DMS79 treated with DMSO at 0.1 percent for 48 hours (cell line): ENCODE results near the gene STAT5A.
"Not testable (repeated sequence)": the region's sequence is repeated elsewhere in the genome, so short reads cannot be mapped to it uniquely, and the experiment has no call there.

Experiments used
- DNase-seq: peaks from one replicate; lab custom pipeline; 2025; lab: John Stamatoyannopoulos, UW

The STAT5A gene

DNA sequence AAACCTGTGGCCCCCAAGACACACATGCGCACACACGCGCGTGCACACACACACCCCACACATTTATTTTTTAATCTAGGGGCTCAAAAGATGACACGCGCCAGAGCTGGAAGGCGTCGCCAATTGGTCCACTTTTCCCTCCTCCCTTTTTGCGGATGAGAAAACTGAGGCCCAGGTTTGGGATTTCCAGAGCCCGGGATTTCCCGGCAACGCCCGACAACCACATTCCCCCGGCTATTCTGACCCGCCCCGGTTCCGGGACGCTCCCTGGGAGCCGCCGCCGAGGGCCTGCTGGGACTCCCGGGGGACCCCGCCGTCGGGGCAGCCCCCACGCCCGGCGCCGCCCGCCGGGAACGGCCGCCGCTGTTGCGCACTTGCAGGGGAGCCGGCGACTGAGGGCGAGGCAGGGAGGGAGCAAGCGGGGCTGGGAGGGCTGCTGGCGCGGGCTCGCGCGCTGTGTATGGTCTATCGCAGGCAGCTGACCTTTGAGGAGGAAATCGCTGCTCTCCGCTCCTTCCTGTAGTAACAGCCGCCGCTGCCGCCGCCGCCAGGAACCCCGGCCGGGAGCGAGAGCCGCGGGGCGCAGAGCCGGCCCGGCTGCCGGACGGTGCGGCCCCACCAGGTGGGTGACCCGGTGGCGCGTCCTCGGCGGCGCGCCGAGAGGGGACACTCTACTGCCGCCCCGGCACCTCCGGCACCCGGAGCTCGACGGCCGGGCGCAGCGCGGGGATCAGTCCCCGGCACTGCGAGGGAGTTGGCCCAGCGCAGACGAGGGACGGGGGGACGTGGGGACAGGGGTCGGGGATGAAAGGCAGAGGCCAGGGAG is at the start of gene STAT5A:
STAT5A (plus strand) TSS at position 522 of the 826 bp plus-strand sequence. CDS start 914 bp downstream, outside the sequence.
- peak; percentile 42 for DNase-seq

DNA sequence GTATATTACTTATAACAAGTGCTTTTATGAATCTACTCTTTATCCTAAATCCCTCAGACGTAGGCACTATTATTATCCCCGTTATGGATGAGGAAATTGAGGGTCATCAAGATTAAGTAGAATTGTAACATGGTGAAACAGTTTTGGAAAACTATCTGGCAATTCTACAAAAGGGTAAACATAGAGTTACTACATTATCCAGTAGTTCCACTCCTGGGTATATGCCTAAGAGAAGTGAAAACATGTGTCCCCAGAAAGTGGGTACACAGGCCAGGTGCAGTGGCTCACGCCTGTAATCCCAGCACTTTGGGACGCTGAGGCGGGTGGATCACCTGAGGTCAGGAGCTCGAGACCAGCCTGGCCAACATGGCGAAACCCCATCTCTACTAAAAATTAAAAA is 48.7 kb upstream of the STAT5A start:
- DNase-seq, result not testable (repeated sequence)

DNA sequence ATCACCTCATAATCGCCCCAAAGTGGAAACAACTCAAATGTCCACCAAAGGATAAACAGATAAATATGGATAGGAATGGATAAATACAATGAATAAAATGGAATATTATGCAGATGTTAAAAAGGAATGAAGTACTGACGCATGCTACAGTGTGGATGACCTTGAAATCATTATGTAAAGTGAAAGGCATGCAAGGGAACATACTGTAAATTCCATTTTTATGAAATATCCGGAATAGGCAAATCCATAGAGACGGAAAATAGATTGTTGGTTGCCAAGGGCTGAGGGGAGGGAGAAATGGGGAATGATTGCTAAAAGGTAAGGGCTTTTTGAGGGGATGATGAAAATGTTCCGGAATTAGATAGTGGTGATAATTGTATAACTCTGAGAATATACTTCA is 48.1 kb upstream of the STAT5A start:
- DNase-seq, result no peak

- not testable (repeated sequence) for DNase-seq
These were observed 47.4 kb upstream of the STAT5A start for GRCh38 chr17:42240863-42241262.

DNA sequence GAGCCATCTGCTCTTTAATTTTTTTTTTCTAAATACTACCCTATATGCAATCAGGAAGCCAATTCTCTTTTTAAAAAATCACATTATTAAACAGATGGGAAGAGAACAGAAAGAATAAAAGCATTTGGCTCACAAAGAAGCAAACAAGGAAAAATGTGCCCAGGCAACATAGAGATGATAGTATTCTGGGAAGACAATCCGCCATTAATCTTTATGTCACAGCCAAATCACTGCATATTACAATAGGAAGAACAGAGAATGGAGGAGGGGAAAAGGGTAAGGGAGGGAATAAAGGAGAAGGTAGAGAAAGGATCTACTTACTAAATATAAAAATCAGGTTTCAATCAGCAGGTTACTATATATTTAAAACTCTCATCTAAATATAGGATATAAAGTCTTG is 46.4 kb upstream of the STAT5A start:
- no peak for DNase-seq

GRCh38 chr17:42243493-42243982 is 44.8 kb upstream of the STAT5A start:
- no peak for DNase-seq

GRCh38 chr17:42244116-42244515 is 44.2 kb upstream of the STAT5A start:
- not testable (repeated sequence) for DNase-seq

DNA sequence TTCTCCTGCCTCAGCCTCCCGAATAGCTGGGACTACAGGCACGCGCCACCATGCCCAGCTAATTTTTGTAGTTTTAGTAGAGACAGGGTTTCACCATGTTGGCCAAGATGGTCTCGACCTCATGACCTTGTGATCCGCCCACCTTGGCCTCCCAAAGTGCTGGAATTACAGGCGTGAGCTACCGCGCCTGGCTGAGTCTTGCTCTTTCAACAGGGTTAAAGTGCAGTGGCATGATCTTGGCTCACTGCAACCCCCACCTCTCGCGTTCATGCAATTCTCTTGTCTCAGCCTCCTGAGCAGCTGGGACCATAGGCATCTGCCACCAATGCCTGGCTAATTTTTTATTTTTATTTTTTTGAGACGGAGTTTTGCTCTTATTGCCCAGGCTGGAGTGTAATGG is 43.1 kb upstream of the STAT5A start:
- DNase-seq, result not testable (repeated sequence)

DNA sequence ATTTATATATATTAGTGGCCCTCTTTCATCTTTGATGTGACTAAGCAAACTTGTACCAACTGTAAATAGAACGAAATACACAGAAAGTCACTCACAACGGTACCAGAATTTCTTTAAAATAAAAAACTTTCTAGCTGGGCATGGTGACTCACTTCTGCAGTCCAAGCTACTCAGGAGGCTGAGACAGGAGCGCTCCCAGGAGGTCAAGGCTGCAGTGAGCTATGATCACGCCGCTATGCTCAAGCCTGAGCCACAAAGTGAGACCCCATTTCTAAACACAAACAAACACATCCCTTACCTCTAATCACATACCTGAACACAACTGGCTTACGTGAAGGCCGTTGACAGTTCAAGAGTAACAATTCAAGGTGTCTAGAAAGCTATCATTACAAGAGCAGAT is 41.8 kb upstream of the STAT5A start:
- DNase-seq, result no peak

GRCh38 chr17:42247734-42248133 is 40.6 kb upstream of the STAT5A start:
- no peak for DNase-seq

GRCh38 chr17:42248351-42249179 is 39.7 kb upstream of the STAT5A start:
- DNase-seq, result no peak

DNA sequence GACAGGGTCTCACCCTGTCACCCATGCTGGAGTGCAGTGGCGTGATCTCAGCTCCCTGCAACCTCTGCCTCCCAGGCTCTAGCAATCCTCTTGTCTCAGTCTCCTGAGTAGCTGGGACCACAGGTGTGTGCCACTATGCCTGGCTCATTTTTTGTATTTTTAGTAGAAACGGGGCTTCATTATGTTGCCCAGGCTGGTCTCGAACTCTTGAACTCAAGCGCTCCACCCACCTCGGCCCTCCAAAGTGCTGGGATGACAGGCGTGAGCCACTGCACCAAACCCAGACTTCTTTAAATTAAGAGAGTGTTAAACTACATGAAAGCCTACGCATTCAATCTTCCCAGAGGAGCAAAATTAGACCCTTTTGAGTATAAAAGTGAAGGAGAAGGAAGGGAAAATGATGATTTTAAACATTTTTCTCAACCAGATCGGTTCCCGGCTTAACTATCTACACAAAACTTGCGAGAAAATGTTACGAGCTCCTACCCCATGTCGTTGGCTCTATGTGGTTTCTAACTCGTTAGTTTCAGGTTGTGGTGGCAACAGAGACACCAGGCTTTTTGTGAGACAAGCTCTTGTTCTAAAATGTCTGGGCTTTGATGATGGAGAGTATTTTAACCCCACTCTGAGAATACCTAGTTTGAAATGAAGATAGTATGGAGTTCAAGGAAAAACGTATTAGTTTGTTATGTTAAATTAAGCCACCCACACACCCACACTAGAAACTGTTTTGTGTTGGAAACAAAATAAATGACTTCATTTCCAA is 38.4 kb upstream of the STAT5A start:
- DNase-seq, result no peak

- no peak for DNase-seq
These were observed 37.2 kb upstream of the STAT5A start for GRCh38 chr17:42251115-42251514.

GRCh38 chr17:42252597-42253550 is 35.4 kb upstream of the STAT5A start:
- DNase-seq, result no peak

- no peak for DNase-seq
These were observed 34.7 kb upstream of the STAT5A start for GRCh38 chr17:42253578-42253977.

DNA sequence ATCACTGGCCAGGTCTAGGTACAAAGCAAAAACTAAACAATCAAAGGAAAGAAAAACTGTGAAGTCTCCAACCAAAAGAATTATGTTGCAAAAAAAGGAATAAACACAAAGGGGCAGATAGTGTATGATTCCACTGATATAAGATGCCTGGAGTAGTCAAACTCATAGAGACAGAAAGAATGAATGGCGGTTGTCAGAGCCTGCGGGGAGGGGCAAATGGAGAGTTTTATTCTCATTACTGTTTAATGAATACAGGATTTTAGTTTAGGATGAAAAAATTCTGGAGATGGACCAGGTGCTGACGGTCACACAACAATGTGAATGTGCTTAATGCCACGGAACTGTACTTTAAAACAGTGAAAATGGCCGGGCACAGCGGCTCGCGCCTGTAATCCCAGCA is 32.9 kb upstream of the STAT5A start:
- no peak for DNase-seq

DNA sequence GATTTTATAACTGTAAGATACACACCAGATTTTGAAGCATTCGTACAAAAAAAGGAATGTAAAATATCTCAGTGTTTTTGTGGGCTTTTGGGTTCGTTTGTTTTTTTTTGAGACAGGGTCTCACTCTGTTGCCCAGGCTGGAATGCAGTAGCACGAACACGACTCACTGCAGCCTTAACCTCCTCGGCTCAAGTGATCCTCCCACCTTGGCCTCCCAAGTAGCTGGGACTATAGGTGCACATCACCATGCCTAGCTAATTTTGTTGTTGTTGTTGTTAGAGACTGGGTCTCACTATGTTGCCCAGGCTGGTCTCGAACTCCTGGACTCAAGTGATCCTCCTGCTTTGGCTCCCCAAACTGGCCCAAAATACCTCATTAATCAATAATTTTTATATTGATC is 28.0 kb upstream of the STAT5A start:
- no peak for DNase-seq

GRCh38 chr17:42264366-42264765 is 23.9 kb upstream of the STAT5A start:
- DNase-seq, result not testable (repeated sequence)

DNA sequence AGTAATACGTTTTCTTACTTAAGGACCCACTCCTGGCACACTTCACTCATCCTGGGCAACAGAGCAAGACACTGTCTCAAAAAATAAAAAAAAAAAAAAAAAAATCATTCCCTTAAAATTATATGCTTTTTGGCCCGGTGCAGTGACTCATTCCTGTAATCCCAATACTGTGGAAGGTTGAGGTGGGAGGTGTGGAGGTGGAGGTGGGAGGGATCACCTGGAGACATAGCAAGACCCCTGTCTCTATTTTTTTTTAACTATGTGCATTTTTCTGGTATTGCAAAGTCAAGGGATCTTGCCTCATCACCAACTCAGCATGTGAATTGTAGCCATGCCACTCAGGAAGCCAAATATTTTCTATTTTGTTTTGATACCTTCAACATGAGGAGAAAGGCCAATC is 21.8 kb upstream of the STAT5A start:
- DNase-seq, result no peak

- no peak for DNase-seq
These were observed 21.2 kb upstream of the STAT5A start for GRCh38 chr17:42266918-42267766.
